WTC11 (cell line): ENCODE results near the gene AP3D1. TPM values are rescaled to one million over a fixed set of nuclear protein-coding genes. Genes with fewer than 3 reads are reported as not detected.

Experiments
- ATAC-seq: fragments of 200-7000 bp; cut with Tn5 transposase; 2 replicates; pipeline ENCODE4 v1.10.0; 2021; ENCODE audit warnings: mild to moderate bottlenecking, moderate library complexity
- CTCF ChIA-PET: fragments of 300-600 bp; sonication (Branson Sonifier 250); formaldehyde crosslinking; loops from one replicate; lab custom pipeline; 2021; ENCODE audit warnings: antibody characterized with exemption; lab: Charles Lee
- POLR2A ChIA-PET: fragments of 350-600 bp; sonication (Branson Sonifier 250); formaldehyde crosslinking; loops from one replicate; lab custom pipeline; 2021; ENCODE audit warnings: antibody characterized with exemption; lab: Charles Lee
- DNase-seq: peaks from one replicate; pipeline ENCODE4 v3.0.0; 2021; ENCODE audit warnings: low spot score
- H3K27ac Mint-ChIP-seq: 2 replicates; pipeline ENCODE4 v1.8.0; 2021; ENCODE audit warnings: mixed read lengths
- H3K27me3 Mint-ChIP-seq: 2 replicates; pipeline ENCODE4 v1.8.0; 2021; ENCODE audit warnings: low read depth, mild to moderate bottlenecking, moderate library complexity, mixed read lengths
- H3K36me3 Mint-ChIP-seq: 2 replicates; pipeline ENCODE4 v1.8.0; 2021; ENCODE audit warnings: mixed read lengths
- H3K4me1 Mint-ChIP-seq: 2 replicates; pipeline ENCODE4 v1.8.0; 2022; ENCODE audit warnings: mixed read lengths
- H3K4me3 Mint-ChIP-seq: 2 replicates; pipeline ENCODE4 v1.8.0; 2021; ENCODE audit warnings: mild to moderate bottlenecking, moderate library complexity, mixed read lengths
- H3K9me3 Mint-ChIP-seq: 2 replicates; pipeline ENCODE4 v1.8.0; 2021; ENCODE audit warnings: mixed read lengths
- GABPB1 ChIP-seq: sonication (generic); formaldehyde crosslinking; IDR thresholded peaks from 2 replicates; pipeline ENCODE4 v1.8.1; 2023; ENCODE audit warnings: mild to moderate bottlenecking, missing genetic modification reagents
- JUN ChIP-seq: sonication (generic); formaldehyde crosslinking; IDR thresholded peaks from 2 replicates; pipeline ENCODE4 v1.8.0; 2023; ENCODE audit warnings: mild to moderate bottlenecking, missing genetic modification reagents
- MYBL2 ChIP-seq: sonication (generic); formaldehyde crosslinking; IDR thresholded peaks from 2 replicates; pipeline ENCODE4 v1.8.1; 2023; ENCODE audit warnings: mild to moderate bottlenecking, moderate library complexity, missing genetic modification reagents
- NFE2L1 ChIP-seq: sonication (generic); formaldehyde crosslinking; IDR thresholded peaks from 2 replicates; pipeline ENCODE4 v1.8.1; 2023; ENCODE audit warnings: missing genetic modification reagents
- NFYB ChIP-seq: sonication (generic); formaldehyde crosslinking; conservative IDR thresholded peaks from 2 replicates; pipeline ENCODE4 v1.8.0; 2022; ENCODE audit warnings: low read depth, missing genetic modification reagents
- NR2C2 ChIP-seq: sonication (generic); formaldehyde crosslinking; IDR thresholded peaks from 2 replicates; pipeline ENCODE4 v1.8.0; 2022; ENCODE audit warnings: mild to moderate bottlenecking, missing genetic modification reagents
- PRRX2 ChIP-seq: fragments of 250-450 bp; sonication (Bioruptor Pico); IDR thresholded peaks from 2 replicates; pipeline ENCODE4 v1.8.0; 2021; ENCODE audit warnings: mild to moderate bottlenecking
- RELA ChIP-seq: sonication (generic); formaldehyde crosslinking; IDR thresholded peaks from 2 replicates; pipeline ENCODE4 v1.8.1; 2022; ENCODE audit warnings: missing genetic modification reagents, mild to moderate bottlenecking, borderline replicate concordance
- SP1 ChIP-seq: sonication (generic); formaldehyde crosslinking; conservative IDR thresholded peaks from 2 replicates; pipeline ENCODE4 v1.8.1; 2022; ENCODE audit warnings: missing genetic modification reagents
- ZNF121 ChIP-seq: sonication (generic); formaldehyde crosslinking; IDR thresholded peaks from 2 replicates; pipeline ENCODE4 v1.8.0; 2023; ENCODE audit warnings: missing genetic modification reagents
- total RNA-seq: library from RNA; stranded (reverse); gene quantifications from 3 replicates; pipeline ENCODE4 v1.2.3, GENCODE V29; 2021
- TF ChIP-seq, protein P1 (sequence below): fragments of 250-450 bp; sonication (Bioruptor Pico); IDR thresholded peaks from 2 replicates; pipeline ENCODE4 v1.9.0; 2021; ENCODE audit warnings: mild to moderate bottlenecking, borderline replicate concordance
- TF ChIP-seq, protein P2 (sequence below): sonication (generic); formaldehyde crosslinking; conservative IDR thresholded peaks from 2 replicates; pipeline ENCODE4 v1.8.1; 2022; ENCODE audit warnings: mild to moderate bottlenecking, missing genetic modification reagents
- TF ChIP-seq, protein P3 (sequence below): sonication (generic); formaldehyde crosslinking; IDR thresholded peaks from 2 replicates; pipeline ENCODE4 v1.8.0; 2023; ENCODE audit warnings: missing genetic modification reagents, mild to moderate bottlenecking, borderline replicate concordance
- TF ChIP-seq, protein P4 (sequence below): sonication (generic); formaldehyde crosslinking; IDR thresholded peaks from 2 replicates; pipeline ENCODE4 v1.8.0; 2022; ENCODE audit warnings: mild to moderate bottlenecking, missing genetic modification reagents
- TF ChIP-seq, protein P5 (sequence below): sonication (generic); formaldehyde crosslinking; conservative IDR thresholded peaks from 2 replicates; pipeline ENCODE4 v1.8.1; 2023; ENCODE audit warnings: mild to moderate bottlenecking, low read depth, missing genetic modification reagents, moderate library complexity

The AP3D1 gene
- total RNA-seq, 1 experiment from 2014 or later: 190 TPM

DNA sequence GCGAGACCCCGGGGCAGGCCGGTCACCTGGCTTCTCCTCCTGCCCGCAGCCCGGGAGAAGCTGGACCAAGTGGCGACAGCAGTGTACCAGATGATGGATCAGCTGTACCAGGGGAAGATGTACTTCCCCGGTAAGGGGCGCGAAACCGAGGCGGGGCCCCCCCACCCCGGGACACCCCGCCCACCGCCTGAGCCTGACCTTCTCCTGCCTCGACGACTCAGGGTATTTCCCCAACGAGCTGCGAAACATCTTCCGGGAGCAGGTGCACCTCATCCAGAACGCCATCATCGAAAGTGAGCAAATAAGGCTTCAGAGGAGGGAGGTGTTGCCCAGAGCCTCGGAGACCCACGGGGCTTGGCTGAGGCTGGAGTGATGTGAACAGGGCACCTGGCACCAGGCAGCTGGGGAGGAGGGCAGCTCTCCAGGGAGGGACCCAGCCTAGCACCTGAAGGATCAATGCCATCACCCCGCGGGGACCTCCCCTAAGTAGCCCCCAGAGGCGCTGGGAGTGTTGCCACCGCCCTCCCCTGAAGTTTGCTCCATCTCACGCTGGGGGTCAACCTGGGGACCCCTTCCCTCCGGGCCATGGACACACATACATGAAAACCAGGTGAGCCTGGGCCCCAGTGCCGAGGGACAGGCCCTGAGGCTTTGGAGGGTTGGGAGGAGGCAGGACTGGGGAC, 54.0 kb downstream of the AP3D1 start:
- Mint-ChIP-seq H3K27me3 (no peaks in the 10 kb centered on the region), H3K27ac (no peak overlapping the region), H3K4me1 (peaks cover 5% of the 10 kb centered on the region; the same call in 1 of the 2 replicates), H3K4me3 (peak overlapping the region; percentile 70), H3K36me3 (peaks cover 14% of the 10 kb centered on the region), H3K9me3 (no peaks in the 10 kb centered on the region)
- TF ChIP-seq, protein P1, sequence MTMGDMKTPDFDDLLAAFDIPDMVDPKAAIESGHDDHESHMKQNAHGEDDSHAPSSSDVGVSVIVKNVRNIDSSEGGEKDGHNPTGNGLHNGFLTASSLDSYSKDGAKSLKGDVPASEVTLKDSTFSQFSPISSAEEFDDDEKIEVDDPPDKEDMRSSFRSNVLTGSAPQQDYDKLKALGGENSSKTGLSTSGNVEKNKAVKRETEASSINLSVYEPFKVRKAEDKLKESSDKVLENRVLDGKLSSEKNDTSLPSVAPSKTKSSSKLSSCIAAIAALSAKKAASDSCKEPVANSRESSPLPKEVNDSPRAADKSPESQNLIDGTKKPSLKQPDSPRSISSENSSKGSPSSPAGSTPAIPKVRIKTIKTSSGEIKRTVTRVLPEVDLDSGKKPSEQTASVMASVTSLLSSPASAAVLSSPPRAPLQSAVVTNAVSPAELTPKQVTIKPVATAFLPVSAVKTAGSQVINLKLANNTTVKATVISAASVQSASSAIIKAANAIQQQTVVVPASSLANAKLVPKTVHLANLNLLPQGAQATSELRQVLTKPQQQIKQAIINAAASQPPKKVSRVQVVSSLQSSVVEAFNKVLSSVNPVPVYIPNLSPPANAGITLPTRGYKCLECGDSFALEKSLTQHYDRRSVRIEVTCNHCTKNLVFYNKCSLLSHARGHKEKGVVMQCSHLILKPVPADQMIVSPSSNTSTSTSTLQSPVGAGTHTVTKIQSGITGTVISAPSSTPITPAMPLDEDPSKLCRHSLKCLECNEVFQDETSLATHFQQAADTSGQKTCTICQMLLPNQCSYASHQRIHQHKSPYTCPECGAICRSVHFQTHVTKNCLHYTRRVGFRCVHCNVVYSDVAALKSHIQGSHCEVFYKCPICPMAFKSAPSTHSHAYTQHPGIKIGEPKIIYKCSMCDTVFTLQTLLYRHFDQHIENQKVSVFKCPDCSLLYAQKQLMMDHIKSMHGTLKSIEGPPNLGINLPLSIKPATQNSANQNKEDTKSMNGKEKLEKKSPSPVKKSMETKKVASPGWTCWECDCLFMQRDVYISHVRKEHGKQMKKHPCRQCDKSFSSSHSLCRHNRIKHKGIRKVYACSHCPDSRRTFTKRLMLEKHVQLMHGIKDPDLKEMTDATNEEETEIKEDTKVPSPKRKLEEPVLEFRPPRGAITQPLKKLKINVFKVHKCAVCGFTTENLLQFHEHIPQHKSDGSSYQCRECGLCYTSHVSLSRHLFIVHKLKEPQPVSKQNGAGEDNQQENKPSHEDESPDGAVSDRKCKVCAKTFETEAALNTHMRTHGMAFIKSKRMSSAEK (CRISPR knock-in tag): no peak
- no peak for TF ChIP-seq GABPB1 (CRISPR knock-in tag)
- no peak for TF ChIP-seq ZNF121
- no peak for TF ChIP-seq PRRX2 (CRISPR knock-in tag)
- no peak for ATAC-seq
- DNase-seq: no peak
- CTCF ChIA-PET: interaction anchor here (0.6 to 1.1 kb wide), 7 partner anchors 13 to 153 kb away, joined by 3 to 4 read pairs (median 3); no protein-coding TSS in a partner anchor
- POLR2A ChIA-PET: no interaction called here

DNA sequence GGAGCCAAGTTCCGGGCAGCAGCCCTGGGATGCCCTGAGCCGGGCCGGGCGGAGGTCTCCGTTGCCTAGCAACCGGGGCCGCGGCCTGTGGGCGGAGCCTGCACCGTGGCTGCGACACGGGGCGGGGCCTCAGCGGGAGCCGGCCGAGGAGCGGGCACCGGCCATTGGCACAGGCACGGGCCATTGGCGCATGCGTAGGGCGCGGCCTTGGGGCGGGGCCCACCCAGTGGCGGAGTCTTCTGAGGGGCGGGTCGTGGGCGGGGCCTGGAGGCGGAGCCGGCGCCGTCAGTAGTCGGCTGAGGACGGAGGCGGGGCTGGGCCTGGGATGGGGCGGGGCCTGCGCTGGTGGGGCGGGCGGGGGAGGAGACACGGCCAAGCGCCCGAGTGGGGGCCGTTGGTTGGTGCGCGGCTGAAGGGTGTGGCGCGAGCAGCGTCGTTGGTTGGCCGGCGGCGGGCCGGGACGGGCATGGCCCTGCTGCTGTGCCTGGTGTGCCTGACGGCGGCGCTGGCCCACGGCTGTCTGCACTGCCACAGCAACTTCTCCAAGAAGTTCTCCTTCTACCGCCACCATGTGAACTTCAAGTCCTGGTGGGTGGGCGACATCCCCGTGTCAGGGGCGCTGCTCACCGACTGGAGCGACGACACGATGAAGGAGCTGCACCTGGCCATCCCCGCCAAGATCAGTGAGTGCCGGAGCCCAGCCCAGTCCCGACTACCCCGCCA, 54.7 kb downstream of the AP3D1 start, which contains the start of gene IZUMO4:
Gene IZUMO4, plus strand, starts transcription at position 436 of the 723 bp plus-strand sequence. Its CDS starts 31 bp downstream, at position 467.
- no peaks in the 10 kb centered on the region for H3K27me3 Mint-ChIP-seq
- ATAC-seq: peak; percentile 87
- TF ChIP-seq, protein P2, sequence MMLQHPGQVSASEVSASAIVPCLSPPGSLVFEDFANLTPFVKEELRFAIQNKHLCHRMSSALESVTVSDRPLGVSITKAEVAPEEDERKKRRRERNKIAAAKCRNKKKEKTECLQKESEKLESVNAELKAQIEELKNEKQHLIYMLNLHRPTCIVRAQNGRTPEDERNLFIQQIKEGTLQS (CRISPR knock-in tag): no peak
- TF ChIP-seq RELA (CRISPR knock-in tag) (0 out of 2 replicates have a peak, but pooled peaks have one; percentile 10), SP1 (peak; percentile 46), NFYB (CRISPR knock-in tag) (peak; percentile 48)
- TF ChIP-seq, protein P3, sequence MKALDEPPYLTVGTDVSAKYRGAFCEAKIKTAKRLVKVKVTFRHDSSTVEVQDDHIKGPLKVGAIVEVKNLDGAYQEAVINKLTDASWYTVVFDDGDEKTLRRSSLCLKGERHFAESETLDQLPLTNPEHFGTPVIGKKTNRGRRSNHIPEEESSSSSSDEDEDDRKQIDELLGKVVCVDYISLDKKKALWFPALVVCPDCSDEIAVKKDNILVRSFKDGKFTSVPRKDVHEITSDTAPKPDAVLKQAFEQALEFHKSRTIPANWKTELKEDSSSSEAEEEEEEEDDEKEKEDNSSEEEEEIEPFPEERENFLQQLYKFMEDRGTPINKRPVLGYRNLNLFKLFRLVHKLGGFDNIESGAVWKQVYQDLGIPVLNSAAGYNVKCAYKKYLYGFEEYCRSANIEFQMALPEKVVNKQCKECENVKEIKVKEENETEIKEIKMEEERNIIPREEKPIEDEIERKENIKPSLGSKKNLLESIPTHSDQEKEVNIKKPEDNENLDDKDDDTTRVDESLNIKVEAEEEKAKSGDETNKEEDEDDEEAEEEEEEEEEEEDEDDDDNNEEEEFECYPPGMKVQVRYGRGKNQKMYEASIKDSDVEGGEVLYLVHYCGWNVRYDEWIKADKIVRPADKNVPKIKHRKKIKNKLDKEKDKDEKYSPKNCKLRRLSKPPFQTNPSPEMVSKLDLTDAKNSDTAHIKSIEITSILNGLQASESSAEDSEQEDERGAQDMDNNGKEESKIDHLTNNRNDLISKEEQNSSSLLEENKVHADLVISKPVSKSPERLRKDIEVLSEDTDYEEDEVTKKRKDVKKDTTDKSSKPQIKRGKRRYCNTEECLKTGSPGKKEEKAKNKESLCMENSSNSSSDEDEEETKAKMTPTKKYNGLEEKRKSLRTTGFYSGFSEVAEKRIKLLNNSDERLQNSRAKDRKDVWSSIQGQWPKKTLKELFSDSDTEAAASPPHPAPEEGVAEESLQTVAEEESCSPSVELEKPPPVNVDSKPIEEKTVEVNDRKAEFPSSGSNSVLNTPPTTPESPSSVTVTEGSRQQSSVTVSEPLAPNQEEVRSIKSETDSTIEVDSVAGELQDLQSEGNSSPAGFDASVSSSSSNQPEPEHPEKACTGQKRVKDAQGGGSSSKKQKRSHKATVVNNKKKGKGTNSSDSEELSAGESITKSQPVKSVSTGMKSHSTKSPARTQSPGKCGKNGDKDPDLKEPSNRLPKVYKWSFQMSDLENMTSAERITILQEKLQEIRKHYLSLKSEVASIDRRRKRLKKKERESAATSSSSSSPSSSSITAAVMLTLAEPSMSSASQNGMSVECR (CRISPR knock-in tag): 0 out of 2 replicates have a peak, but pooled peaks have one; percentile 32

DNA sequence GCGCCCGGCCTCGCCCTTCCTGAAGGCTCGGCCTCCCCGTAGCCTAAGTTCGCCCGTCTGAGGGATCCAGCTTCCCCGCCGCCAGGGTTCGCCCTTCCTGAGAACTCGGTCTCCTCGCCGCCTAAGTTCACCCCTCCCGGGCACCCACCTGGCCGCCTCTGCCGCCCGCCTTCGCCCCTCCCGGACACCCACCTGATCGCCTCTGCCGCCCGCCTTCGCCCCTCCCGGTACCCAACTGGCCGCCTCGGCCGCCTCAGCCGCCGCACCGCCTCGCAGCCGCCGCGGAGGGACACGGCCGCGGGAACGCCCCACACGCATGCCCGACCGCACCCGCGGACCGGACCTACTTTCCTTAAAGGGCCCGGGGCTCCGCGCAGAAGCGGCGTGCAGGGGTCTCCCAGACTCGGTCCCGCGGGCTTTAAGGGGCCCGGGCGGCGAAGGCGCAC, 55.3 kb downstream of the AP3D1 start, which contains the start of gene MOB3A:
Gene MOB3A, minus strand, starts transcription at position 293 of the 446 bp plus-strand sequence. CDS start 17,766 bp downstream, outside the sequence.
- ChIA-PET POLR2A (interaction anchor here (0.5 to 1.0 kb wide), 2 partner anchors 21 to 61 kb away, joined by 3 read pairs; no protein-coding TSS in a partner anchor), CTCF (interaction anchor here (0.7 to 1.6 kb wide), 9 partner anchors 9 to 210 kb away, joined by 3 to 6 read pairs (median 4); no protein-coding TSS in a partner anchor)
- Mint-ChIP-seq H3K4me1 (peaks cover 6% of the 10 kb centered on the region; the same call in 1 of the 2 replicates), H3K4me3 (peak within 1 kb of the TSS; percentile 80), H3K36me3 (peaks cover 3% of the 10 kb centered on the region), H3K27me3 (no peaks in the 10 kb centered on the region), H3K9me3 (no peaks in the 10 kb centered on the region), H3K27ac (no peak within 1 kb of the TSS)
- DNase-seq: no peak
- ATAC-seq: peak; percentile 3
- TF ChIP-seq MYBL2 (CRISPR knock-in tag): no peak
- TF ChIP-seq, protein P4, sequence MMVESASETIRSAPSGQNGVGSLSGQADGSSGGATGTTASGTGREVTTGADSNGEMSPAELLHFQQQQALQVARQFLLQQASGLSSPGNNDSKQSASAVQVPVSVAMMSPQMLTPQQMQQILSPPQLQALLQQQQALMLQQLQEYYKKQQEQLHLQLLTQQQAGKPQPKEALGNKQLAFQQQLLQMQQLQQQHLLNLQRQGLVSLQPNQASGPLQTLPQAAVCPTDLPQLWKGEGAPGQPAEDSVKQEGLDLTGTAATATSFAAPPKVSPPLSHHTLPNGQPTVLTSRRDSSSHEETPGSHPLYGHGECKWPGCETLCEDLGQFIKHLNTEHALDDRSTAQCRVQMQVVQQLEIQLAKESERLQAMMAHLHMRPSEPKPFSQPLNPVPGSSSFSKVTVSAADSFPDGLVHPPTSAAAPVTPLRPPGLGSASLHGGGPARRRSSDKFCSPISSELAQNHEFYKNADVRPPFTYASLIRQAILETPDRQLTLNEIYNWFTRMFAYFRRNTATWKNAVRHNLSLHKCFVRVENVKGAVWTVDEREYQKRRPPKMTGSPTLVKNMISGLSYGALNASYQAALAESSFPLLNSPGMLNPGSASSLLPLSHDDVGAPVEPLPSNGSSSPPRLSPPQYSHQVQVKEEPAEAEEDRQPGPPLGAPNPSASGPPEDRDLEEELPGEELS (CRISPR knock-in tag): no peak
- TF ChIP-seq JUN (CRISPR knock-in tag): no peak
- no peak for TF ChIP-seq NR2C2 (CRISPR knock-in tag)
- TF ChIP-seq, protein P5, sequence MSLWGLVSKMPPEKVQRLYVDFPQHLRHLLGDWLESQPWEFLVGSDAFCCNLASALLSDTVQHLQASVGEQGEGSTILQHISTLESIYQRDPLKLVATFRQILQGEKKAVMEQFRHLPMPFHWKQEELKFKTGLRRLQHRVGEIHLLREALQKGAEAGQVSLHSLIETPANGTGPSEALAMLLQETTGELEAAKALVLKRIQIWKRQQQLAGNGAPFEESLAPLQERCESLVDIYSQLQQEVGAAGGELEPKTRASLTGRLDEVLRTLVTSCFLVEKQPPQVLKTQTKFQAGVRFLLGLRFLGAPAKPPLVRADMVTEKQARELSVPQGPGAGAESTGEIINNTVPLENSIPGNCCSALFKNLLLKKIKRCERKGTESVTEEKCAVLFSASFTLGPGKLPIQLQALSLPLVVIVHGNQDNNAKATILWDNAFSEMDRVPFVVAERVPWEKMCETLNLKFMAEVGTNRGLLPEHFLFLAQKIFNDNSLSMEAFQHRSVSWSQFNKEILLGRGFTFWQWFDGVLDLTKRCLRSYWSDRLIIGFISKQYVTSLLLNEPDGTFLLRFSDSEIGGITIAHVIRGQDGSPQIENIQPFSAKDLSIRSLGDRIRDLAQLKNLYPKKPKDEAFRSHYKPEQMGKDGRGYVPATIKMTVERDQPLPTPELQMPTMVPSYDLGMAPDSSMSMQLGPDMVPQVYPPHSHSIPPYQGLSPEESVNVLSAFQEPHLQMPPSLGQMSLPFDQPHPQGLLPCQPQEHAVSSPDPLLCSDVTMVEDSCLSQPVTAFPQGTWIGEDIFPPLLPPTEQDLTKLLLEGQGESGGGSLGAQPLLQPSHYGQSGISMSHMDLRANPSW: no peak
- no peak for TF ChIP-seq NFE2L1 (CRISPR knock-in tag)

More for the DNA sequence above, 54.7 kb downstream of the AP3D1 start, which contains the start of gene IZUMO4:
- ChIA-PET CTCF (interaction anchor here (0.8 to 1.6 kb wide), 8 partner anchors 14 to 118 kb away, joined by 3 to 6 read pairs (median 3); no protein-coding TSS in a partner anchor), POLR2A (interaction anchor here (0.5 to 1.0 kb wide), 2 partner anchors 22 to 62 kb away, joined by 3 read pairs; no protein-coding TSS in a partner anchor)
- Mint-ChIP-seq H3K9me3 (no peaks in the 10 kb centered on the region), H3K4me1 (peaks cover 5% of the 10 kb centered on the region; the same call in 1 of the 2 replicates), H3K4me3 (peak within 1 kb of the TSS; percentile 80), H3K27ac (no peak within 1 kb of the TSS), H3K36me3 (peaks cover 8% of the 10 kb centered on the region)
- DNase-seq: peak; percentile 100
